ENCODE results near the gene TAF11L3.
"Not testable (repeated sequence)": the region's sequence is repeated elsewhere in the genome, so short reads cannot be mapped to it uniquely, and the experiment has no call there.

TAF11L3 gene

DNA sequence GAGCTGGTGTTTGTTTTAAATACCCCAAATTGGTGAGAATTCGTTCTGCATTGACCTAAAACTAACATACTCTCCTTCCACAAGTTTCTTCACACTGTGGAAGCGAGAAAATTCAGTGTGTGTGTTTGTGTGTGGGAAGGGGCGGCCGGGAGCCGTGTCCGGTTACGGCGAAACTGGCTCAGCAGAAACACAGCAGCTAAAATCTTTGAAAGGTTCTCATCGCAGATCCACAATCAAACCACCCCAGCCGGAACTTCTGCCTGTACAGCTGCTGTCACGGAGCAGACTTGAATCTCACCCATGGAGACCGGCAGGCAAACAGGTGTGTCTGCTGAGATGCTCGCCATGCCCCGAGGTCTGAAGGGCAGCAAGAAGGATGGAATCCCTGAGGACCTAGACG is at the start of gene TAF11L3:
TSS of gene TAF11L3 (plus strand) at position 301 of the 400 bp plus-strand sequence.
- not testable (repeated sequence) for DNase-seq

DNA sequence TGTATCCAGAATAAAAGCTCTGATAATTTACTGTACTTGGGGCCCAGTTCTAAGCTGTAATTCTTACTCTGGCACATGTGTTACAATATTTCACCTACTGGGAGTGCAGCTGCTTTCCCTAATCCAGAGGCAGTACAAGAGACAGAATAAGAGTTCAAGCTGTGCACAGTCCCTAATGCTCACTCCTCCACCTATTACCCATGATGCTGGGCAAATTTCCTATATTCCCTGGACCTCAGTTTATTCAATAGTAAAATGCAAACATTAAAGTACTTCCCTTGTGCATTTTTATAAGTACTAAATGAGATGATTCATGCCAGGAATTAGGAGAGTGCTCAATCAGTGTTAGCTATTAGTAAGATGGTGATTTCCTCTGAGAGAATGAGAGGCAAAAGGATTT is 48.1 kb upstream of the TAF11L3 start:
- no peak for DNase-seq

DNA sequence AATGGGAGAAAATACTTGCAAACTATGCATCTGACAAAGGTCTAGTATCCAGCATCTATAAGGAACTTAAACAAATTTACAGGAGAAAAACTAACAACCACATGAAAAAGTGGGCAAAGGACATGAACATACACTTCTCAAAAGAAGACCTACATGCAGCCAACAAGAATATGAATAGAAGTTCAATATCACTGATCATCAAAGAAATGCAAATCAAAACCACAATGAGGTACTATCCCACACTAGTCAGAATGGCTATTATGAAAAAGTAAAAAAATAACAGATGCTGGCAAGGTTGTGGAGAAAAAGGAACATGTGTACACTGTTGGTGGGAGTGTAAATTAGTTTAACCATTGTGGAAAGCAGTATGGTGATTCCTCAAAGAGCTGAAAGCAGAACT is 43.1 kb upstream of the TAF11L3 start:
- DNase-seq = not testable (repeated sequence)

DNA sequence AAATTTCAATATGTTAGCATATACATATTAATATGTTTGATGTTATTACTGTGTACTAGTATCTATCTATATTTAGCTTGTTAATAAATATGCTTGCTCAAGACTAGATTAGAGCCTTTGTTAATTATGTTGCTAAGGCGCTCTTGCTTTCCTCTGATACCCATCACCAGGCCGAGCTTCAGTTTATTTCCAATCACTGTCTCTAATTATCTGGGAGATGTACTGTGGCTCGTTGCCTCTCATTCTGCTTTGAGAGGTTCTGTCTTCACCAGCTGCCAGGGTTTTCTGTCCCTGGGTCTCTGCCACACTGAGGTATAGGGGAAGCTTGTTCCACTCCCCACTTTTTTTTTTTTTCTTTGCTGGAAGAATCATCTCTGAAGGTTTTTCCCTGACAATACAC is 41.1 kb upstream of the TAF11L3 start:
- no peak for DNase-seq

DNA sequence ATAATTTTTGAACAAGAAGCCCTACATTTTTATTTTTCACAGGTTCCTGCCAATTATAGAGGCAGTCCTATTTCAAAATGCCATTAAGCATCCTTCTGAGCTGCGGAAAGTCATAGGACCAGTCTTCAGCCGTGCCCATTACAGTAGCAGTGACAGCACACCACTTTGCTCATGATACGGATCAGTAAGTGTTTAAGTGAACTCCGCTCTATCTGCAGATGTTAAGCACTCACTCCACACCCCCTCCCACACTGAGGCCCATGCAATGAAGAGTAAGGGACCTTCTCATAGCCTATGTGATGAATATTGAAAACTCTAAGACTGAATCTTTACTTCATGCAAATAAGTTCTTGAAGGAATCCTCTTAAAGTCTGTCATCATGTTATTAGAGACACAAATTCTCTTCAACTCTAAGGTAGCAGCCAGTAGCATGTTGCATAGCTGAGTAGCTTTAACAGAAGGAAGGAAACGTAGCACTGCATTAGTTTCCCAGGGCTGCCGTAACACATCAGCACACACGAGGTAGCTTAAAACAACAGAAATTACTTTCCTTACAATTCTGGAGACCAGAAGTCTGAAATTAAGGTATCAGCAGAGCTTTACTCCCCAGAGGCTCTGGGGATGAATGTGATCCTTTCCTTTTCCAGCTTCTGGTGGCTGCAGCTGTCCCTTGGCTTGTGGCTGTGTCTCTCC is 40.4 kb upstream of the TAF11L3 start:
- no peak for DNase-seq

DNA sequence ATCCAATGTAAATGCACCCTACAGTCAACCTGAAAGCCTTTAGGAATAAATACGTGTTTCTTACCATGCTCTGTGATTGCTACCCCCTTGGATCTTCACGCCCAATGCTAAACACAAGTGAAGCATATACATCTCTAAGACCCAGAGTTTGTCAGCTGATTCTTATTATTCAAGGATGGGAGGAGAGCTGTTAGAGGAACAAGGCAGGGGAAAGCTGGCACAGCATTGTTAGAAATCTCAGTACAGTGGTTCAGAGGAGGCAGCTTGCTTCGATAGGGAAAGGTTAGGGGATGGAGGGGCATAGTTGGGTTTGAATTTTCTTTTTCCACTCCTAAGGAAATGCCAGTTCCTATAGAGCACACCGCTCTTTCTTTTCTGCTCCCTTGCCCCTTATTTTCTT is 36.8 kb upstream of the TAF11L3 start:
- no peak for DNase-seq

DNA sequence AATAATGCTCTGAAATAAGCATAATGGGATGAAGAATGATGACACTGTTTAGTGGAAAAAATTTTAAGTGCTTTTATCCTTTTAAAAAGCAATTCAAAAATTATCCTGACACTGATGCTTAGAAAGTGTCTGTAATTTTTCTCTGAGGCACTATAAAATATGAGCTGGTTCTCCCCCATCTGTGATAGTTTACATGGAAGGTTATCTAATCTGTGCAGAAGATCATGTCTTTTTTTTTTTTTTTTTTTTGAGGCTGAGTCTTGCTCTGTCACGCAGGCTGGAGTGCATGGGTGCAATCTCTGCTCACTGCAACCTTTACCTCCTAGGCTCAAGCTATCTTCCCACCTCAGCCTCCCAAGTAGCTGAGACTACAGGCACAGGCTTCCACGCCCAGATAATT is 35.4 kb upstream of the TAF11L3 start:
- no peak for DNase-seq

DNA sequence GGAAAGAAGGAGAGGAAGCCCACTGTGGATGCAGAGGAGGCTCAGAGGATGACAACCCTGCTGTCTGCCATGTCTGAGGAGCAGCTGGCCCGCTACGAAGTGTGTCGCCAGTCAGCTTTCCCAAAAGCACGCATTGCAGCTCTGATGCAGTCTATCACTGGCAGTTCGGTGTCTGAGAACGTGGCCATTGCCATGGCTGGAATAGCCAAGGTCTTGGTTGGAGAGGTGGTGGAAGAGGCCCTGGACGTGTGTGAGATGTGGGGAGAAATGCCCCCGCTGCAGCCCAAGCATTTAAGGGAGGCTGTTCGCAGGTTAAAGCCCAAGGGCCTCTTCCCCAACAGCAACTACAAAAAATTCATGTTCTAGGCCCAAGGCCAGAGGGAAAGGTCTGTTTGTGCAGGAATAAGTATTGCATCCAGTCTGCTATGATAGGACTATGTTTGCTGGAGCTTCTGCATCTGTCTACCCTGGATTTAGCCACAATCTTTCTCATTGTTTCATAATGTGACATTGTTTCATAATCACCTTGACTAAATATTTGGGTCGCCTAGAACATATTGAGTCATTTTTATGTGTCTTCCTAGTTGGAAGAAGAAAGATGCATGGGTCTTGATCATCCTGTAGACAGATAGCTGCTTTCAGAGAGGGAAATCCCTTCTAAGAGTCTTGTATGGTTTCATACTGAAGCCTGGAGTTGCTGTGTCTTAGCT is 31.5 kb upstream of the TAF11L3 start:
- not testable (repeated sequence) for DNase-seq

DNA sequence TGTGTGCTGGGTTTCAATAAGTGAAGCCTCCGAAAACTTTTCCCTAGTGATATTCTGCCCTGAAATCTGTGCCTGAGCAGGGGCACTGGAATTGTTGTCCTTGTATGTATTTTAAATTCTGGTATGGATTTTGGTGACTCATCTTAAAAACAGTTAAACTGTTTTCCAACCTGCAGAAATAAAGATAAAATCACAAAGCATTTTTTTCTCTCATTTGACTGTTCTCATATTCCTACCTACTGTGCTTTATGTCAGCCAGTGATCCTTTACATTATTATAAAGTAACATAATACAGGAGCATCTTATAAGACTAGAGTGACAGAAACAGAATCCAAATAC is 31.0 kb upstream of the TAF11L3 start:
- DNase-seq = no peak

DNA sequence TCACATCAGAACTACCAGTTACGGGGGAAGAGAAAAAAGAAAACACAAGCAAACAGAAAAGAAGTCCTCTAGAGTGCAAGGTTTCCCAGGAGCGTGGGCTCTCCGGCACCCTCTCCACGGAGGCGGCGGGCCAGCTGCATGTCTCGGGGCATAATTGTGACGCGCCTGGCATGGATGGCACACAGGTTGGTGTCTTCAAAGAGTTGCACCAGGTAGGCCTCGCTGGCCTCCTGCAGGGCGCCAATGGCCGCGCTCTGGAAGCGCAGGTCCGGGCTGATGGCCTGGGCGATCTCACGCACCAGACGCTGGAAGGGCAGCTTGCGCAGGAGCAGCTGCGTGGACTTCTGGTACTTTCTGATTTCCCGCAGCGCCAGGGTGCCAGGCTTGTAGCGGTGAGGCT is 26.9 kb upstream of the TAF11L3 start:
- DNase-seq = not testable (repeated sequence)

DNA sequence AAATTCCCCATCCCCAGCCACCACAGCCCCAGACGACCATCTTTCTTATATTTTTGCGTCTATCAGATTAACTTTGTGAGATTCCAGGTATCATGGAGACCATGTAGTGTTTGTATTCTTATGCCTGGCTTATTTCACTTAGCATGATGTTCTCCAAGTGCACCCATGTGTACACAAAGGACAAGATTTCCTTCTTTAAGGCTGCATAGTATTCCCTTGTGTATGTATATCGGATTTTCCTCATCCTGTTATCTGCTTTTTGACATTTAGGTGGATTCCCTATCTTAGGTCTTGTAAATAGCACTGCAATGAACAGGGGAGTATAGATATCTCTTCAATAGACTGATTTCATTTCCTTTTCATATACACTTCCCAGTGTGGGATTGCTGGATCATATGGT is 25.4 kb upstream of the TAF11L3 start:
- DNase-seq = no peak

DNA sequence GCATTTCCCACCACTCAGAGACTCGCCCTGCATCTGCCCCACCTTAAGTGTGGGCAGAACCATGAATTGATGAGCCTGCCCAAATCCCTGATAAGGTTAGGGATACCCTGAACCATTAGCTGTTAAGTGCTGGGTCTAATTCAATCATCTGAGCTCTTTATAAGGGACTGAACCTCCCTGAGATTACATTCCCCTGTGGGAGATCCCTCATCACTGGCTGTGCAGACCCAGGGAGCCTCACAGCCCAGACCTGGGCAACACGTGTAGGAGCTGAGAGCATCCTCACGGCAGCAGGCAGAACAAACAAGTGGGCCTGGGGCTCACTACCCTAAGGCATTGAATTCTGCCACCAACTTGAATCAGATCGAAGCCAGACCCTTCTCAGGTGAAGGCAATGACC is 20.7 kb upstream of the TAF11L3 start:
- DNase-seq = no peak

DNA sequence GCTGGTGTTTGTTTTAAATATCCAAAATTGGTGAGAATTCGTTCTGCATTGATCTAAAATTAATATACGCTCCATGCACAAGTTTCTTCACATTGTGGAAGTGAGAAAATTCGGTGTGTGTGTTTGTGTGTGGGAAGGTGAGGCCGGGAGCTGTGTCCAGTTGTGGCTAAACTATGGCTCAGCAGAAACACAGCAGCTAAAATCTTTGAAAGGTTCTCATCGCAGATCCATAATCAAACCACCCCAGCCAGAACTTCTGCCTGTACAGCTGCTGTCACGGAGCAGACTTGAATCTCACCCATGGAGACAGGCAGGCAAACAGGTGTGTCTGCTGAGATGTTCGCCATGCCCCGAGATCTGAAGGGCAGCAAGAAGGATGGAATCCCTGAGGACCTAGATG is 20.2 kb upstream of the TAF11L3 start, which contains the start of gene TAF11L2:
TSS of gene TAF11L2 (plus strand) at position 301 of the 400 bp plus-strand sequence.
- not testable (repeated sequence) for DNase-seq

DNA sequence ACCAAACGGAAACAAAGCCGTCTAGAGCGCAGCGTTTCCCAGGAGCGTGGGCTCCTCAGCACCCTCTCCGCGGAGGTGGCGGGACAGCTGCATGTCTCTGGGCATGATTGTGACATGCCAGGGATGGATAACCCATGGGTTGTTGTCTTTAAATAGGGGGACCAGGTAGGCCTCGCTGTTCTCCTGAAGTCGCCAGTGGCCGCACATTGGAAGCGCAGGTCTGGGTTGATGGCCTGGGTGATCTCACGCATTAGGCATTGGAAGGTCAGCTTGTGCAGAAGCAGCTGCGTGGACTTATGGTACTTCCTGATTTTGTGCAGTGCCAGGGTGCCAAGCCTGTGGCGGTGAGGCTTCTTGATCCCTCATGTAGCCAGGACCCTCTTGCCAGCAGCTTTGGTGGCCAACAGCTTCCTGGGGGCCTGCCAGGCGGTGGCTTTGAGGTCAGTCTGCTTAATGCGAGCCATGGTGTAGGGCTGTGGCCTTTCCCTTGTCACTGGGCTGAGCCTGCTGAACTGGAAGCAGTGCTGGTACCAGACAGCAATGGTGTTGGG is 6.3 kb upstream of the TAF11L3 start:
- DNase-seq = no peak

DNA sequence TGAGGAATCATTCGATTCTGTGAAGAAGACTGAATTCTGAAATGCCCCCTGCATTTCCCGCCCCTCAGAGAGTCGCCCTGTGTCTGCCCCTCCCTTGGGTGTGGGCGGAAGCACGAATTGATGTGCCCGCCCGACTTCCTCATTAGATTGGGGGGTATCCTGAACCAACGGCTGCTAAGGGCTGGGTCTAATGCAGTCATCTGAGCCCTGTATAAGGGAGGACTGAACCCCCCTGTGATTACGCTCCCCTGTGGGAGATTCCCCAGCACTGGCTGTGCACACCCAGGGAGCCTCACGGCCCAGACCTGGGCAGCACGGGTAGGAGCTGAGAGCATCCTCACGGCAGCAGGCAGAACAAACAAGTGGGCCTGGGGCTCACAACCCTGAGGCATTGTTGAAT is 641 bp upstream of the TAF11L3 start:
- not testable (repeated sequence) for DNase-seq

DNA sequence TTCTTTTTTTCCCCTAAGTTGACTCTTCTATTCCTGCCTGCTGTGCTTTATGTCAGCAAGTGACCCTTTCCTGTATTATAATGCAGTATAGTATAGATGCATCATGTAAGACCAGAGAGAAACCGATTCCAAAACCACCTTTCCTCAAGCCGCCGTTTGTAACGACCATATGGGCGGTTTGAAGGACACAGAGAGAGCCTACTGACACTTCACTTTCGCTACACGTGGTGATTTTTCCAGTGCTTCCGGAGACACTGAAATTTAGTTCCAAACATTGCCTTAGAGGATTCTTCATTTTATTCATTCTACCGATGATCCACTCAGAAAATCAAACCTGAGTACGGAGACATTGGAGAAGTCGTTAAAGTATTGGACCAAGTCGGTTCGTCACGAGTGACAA is 1.3 kb downstream of the TAF11L3 start:
- not testable (repeated sequence) for DNase-seq

DNA sequence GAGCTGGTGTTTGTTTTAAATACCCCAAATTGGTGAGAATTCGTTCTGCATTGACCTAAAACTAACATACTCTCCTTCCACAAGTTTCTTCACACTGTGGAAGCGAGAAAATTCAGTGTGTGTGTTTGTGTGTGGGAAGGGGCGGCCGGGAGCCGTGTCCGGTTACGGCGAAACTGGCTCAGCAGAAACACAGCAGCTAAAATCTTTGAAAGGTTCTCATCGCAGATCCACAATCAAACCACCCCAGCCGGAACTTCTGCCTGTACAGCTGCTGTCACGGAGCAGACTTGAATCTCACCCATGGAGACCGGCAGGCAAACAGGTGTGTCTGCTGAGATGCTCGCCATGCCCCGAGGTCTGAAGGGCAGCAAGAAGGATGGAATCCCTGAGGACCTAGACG is 3.3 kb downstream of the TAF11L3 start, which contains the start of gene TAF11L4:
TSS of gene TAF11L4 (plus strand) at position 301 of the 400 bp plus-strand sequence.
- DNase-seq = not testable (repeated sequence)

DNA sequence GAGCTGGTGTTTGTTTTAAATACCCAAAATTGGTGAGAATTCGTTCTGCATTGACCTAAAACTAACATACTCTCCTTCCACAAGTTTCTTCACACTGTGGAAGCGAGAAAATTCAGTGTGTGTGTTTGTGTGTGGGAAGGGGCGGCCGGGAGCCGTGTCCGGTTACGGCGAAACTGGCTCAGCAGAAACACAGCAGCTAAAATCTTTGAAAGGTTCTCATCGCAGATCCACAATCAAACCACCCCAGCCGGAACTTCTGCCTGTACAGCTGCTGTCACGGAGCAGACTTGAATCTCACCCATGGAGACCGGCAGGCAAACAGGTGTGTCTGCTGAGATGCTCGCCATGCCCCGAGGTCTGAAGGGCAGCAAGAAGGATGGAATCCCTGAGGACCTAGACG is 6.8 kb downstream of the TAF11L3 start, which contains the start of gene TAF11L5:
TSS of gene TAF11L5 (plus strand) at position 301 of the 400 bp plus-strand sequence.
- not testable (repeated sequence) for DNase-seq

DNA sequence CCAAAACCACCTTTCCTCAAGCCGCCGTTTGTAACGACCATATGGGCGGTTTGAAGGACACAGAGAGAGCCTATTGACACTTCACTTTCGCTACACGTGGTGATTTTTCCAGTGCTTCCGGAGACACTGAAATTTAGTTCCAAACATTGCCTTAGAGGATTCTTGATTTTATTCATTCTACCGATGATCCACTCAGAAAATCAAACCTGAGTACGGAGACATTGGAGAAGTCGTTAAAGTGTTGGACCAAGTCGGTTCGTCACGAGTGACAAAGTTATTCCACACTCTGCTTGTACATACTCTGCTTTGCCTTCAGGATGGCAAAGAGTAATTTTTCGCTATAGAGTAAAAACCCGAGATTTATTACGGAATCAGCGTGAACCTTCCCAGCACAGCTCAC is 8.3 kb downstream of the TAF11L3 start:
- DNase-seq = not testable (repeated sequence)

DNA sequence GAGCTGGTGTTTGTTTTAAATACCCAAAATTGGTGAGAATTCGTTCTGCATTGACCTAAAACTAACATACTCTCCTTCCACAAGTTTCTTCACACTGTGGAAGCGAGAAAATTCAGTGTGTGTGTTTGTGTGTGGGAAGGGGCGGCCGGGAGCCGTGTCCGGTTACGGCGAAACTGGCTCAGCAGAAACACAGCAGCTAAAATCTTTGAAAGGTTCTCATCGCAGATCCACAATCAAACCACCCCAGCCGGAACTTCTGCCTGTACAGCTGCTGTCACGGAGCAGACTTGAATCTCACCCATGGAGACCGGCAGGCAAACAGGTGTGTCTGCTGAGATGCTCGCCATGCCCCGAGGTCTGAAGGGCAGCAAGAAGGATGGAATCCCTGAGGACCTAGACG is 10.2 kb downstream of the TAF11L3 start, which contains the start of gene TAF11L6:
TSS of gene TAF11L6 (plus strand) at position 301 of the 400 bp plus-strand sequence.
- not testable (repeated sequence) for DNase-seq

All from NCI-H1105 (cell line).